T follicular helper cell (primary cell): Measurements from ENCODE around the gene TTBK1.

Experiments
- DNase-seq: peaks from one replicate; pipeline ENCODE4 v3.0.0-alpha.2; 2020; ENCODE audit warnings: low read depth

The TTBK1 gene

DNA sequence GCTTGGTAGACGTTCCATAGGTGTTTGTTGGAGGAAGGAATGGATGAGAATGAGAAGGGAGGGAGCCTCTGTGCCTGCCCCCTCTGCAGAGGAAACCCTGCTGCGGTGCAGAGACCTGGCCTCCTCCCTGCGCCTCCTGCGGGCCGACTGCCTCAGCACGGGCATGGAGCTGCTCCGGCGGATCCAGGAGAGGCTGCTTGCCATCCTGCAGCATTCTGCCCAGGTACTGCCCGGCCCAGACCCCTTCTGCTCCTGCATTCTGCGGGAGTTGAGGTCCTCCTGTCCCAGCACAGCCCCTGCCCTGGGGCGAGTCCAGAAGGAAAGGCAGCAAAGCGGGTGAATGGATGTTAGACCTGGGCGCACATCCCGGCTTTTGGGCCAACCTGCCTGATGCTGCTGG, 20.1 kb upstream of the TTBK1 start:
- no peak for DNase-seq

DNA sequence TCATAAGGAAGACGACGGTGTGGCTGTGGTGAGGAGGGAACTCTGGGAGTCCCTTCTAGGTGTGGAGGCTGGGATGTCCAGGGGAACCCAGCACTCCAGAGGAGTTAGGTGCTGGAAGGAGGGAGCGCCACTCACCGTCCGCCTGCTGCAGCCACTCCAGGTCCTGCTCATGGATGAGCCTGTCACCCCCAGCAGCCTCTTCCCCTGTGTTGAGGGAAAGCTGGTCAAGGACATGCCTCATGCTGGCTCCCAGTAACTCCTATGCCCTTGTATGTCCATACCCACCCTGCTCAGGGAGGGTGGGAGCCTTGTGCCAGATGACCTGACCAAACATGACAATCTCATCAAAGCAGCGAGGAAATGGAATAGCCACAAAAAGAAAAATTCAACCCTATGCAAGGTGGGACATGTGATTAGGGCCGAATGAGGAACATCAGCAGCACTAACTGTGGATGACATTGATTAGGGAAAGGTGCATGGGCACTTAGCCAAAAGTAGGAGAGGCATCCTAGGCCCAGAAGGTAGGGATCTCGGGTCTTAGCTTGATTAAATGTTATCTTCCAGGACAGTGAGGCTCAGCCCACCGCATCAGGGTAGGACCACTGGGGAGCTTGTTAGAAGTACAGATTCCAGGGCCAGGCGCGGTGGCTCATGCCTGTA, 17.0 kb upstream of the TTBK1 start:
- DNase-seq = no peak

GRCh38 chr6:43228951-43229802, 14.1 kb upstream of the TTBK1 start, which contains the start of gene DNPH1:
TSS of gene DNPH1 (minus strand) at chr6:43229481. CDS start at chr6:43229456, 25 bp downstream.
- DNase-seq = peak; percentile 64

- no peak for DNase-seq
Measured at GRCh38 chr6:43229803-43230620, 13.3 kb upstream of the TTBK1 start.

GRCh38 chr6:43231053-43231452, 12.2 kb upstream of the TTBK1 start:
- no peak for DNase-seq

DNA sequence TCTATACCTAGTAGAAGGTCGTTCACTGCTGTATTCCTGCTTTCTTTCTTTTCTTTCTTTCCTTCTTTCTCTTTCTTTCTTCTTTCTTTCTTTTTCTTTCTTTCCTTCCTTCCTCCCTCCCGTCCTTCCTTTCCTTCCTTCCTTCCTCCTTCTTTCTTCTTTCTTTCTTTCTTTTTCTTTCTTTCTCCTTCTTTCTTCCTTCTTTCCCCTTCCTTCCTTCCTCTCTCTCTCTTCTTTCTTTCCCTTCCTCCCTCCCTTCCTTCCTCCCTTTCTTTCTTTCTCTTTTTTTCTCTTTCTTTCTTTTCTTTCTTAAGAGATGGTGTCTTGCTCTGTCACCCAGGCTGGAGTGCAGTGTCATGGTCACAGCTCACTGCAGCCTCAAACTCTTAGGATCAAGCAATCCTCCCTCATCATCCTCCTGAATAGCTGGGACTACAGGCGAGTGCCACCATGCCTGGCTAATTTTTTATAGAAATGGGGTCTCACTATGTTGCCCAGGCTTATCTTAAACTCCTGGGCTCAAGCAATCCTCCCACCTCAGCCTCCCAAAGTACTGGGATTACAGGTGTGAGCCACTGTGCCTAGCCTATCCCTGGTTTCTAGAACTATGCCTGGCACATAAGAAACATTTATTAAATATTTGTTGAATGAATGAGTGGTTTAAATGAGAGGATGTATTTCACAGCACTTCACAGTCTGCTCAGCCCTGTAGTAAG, 11.4 kb upstream of the TTBK1 start:
- DNase-seq = no peak

DNA sequence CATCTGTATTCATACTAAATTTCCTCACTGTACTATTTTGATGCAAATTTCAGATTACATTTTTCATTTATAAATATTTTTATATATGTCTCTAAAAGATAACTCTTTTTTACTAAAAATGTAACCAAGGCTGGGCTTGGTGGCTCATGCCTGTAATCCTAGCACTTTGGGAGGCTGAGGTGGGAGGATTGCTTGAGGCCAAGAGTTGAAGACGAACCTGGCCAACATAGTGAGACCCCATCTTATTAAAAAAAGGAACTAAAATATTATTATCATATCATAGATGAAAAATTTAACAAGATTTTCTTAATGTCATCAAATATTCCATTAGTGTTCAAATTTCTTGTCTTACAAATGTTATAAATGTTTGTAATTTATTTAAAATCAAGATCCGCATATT, 7.4 kb upstream of the TTBK1 start:
- no peak for DNase-seq

DNA sequence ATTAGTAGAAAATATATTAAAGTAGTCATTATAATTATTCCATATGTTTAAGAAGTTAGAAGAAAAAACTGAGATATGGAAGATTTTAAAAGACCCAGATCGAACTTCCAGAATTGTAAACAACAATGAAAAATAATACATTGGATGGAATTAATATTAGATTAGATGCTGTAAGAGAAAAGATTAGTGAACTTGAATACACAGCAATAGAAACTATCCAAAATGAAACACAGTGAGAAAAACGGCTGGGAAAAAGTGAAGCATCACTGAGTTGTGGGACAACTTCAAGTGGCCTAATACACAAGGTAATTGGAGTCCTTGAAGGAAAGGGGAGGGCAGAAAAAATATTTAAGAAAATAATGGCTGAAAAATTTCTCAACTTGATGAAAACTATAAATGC, 4.2 kb upstream of the TTBK1 start:
- no peak for DNase-seq

- no peak for DNase-seq
Measured at GRCh38 chr6:43240950-43241349, 2.3 kb upstream of the TTBK1 start.

DNA sequence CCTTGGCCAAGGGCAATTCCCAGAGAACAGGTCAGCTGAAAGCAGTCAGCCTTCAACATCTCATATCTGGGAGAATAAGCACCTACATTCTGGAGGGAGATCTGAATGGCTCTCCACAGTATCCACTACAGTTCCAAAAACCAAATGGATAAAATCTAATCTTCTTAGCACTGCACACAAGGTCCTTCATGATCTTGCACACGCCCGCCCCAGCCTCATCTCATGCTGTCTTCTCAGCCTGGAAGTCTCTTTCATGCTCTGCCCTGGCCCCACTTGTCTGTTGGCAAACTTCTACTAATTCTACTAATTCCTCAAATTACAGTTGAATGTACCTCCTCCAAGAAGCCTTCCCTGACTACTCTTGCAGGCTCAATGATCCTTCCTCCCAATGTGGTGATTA, 1.8 kb upstream of the TTBK1 start:
- DNase-seq = no peak

DNA sequence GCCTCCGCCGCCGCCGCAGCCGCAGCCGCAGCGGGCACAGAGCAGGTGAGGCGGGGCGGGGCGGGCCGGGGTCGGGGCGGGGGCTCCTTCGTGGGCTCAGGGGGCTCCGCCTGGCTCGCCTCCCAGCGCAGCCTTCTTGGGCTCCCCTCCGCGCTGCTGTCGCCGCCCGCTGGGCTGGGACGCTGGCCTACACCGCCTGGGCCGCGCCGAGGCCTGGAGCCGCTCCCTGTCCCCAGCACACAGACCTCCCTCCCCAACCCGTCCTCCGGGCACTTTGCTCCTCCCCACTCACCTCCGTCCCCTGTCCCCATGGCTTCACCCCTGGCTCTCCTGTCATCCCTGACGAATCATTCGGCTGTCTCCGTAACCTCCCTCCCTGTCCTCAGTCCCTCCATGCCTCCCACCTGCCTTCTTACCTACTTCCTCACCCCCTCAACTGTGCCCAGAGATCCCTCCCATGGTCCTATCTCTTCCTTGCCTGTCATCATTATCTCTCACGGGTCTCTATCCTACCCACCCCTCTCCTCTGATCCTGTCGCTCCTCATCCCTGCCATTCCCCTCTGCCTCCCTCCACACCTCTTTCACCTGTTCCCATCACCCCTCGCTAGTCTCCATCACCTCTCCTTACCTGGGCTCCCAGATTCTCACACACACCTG, 512 bp downstream of the TTBK1 start:
- DNase-seq = no peak

DNA sequence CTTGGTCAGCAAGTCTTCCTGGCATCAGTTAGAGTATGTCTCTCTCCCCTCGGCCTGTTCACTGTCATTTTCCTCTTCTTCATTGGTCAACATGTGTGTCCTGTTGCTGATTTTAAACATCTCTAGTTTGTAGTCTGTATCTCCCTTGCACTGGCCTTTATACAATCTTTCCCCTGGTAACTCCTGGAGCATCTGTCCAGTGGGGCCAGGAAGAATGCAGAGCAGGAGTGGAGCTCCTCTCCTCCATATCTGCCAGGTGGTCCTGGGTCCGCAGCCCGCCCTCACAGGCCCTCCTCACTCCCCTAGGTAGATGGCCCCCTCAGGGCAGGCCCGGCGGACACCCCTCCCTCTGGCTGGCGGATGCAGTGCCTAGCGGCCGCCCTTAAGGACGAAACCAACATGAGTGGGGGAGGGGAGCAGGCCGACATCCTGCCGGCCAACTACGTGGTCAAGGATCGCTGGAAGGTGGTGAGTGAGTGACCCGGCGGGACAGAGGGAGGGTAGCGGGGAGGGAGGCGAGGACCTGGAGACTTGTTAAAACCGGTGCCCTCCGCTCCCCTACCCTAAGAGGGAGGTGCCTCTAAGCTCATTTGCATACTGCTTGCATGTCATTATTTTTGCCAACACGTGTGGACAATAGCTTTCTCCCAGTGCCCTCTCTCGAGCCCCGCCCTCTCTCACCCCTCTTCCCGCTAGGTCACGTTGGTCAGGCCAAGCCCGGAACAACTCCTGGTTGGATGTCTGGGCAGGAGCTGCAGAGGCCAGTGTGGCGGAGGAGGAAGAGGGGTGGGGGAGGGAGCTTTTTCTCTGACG, 3.2 kb downstream of the TTBK1 start:
- DNase-seq = no peak

GRCh38 chr6:43247114-43247999, 4.1 kb downstream of the TTBK1 start:
- DNase-seq = peak; percentile 72

DNA sequence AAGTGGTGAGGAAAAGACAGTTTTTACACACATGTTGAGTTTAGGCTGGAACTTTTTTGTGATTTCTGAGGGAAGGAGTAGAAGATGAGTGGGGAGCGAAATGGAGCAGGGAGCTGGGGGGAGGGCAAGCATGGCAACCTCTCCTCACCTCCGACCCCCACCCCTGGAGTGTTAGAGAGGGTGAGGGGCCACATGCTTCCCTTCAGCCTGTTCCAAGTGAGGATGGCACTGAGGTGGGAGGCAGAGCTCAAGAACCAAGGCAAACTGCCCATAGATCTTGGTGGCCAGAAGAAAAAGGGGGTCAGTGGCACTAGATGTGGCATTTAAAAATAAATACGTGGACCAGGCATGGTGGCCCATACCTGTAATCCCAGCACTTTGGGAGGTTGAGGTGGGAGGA, 4.8 kb downstream of the TTBK1 start:
- DNase-seq = no peak

GRCh38 chr6:43248791-43249190, 5.5 kb downstream of the TTBK1 start:
- no peak for DNase-seq

- no peak for DNase-seq
Measured at GRCh38 chr6:43250992-43251373, 7.7 kb downstream of the TTBK1 start.

- DNase-seq = no peak
Measured at GRCh38 chr6:43253401-43253800, 10.1 kb downstream of the TTBK1 start.

DNA sequence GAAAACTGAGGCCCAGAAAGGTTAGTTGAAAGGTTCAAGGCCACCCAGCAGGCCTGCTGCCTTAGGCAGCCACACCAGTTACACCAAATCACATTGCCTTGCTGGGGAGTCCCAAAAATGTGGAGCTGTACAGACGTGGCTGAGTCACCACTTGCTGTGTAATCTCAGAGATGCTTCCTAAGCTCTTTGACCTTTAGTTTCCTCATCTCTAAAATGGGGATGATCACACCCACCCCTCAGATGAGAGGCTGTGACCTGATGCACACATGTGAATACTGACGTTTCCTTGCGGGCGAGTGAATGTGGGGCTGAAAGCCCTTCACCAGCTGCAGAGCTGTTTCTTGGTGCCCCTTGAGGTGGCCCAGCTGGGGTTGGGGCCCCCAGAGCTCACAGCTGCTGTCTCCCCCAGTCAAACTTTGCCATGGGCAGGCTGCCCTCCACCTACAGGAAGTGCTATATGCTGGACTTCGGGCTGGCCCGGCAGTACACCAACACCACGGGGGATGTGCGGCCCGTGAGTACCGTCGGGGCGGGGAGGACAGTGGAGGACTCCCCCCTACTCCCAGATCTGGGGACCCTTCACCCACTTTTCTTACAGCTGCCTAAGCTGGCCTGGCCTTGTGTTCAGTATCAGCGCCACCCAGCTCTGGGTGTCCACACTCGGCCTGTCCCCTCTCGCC, 11.0 kb downstream of the TTBK1 start:
- no peak for DNase-seq

GRCh38 chr6:43254846-43255245, 11.6 kb downstream of the TTBK1 start:
- DNase-seq = no peak
